GM18873 (cell line): ENCODE measurements around the gene IL6ST.
"Not testable (repeated sequence)": the region's sequence is repeated elsewhere in the genome, so short reads cannot be mapped to it uniquely, and the experiment has no call there.

Source experiments
- ATAC-seq: cut with Tn5 transposase; IDR thresholded peaks from one replicate; pipeline ENCODE4 v1.9.1; 2021; ENCODE audit warnings: mild to moderate bottlenecking, moderate library complexity, moderate number of reproducible peaks; ENCODE audit not compliant: unreplicated experiment, low FRiP score

The IL6ST gene

GRCh38 chr5:56006094-56006493, 11.3 kb upstream of the IL6ST start:
- no peak for ATAC-seq

- no peak for ATAC-seq
These were observed 10.1 kb upstream of the IL6ST start for GRCh38 chr5:56004874-56005273.

- ATAC-seq, result no peak
These were observed 8.9 kb upstream of the IL6ST start for GRCh38 chr5:56003679-56004078.

- ATAC-seq, result no peak
These were observed 8.4 kb upstream of the IL6ST start for GRCh38 chr5:56003179-56003578.

- ATAC-seq, result no peak
These were observed 7.5 kb upstream of the IL6ST start for GRCh38 chr5:56002303-56002702.

- not testable (repeated sequence) for ATAC-seq
These were observed 5.5 kb upstream of the IL6ST start for GRCh38 chr5:56000221-56000620.

GRCh38 chr5:55998966-55999365, 4.2 kb upstream of the IL6ST start:
- ATAC-seq, result no peak

GRCh38 chr5:55997742-55998351, 3.1 kb upstream of the IL6ST start:
- ATAC-seq, result no peak

- peak; percentile 90 for ATAC-seq
These were observed 493 bp upstream of the IL6ST start for GRCh38 chr5:55994998-55995914.

GRCh38 chr5:55993731-55994494, 850 bp downstream of the IL6ST start:
- ATAC-seq, result no peak

GRCh38 chr5:55993013-55993412, 1.8 kb downstream of the IL6ST start:
- no peak for ATAC-seq

GRCh38 chr5:55991768-55992486, 2.8 kb downstream of the IL6ST start:
- ATAC-seq, result no peak

- ATAC-seq, result not testable (repeated sequence)
These were observed 3.9 kb downstream of the IL6ST start for GRCh38 chr5:55990895-55991294.

GRCh38 chr5:55989860-55990259, 4.9 kb downstream of the IL6ST start:
- no peak for ATAC-seq

- ATAC-seq, result no peak
These were observed 5.7 kb downstream of the IL6ST start for GRCh38 chr5:55988979-55989638.

GRCh38 chr5:55988428-55988827, 6.3 kb downstream of the IL6ST start:
- ATAC-seq, result not testable (repeated sequence)

GRCh38 chr5:55986931-55987330, 7.8 kb downstream of the IL6ST start:
- ATAC-seq, result no peak

GRCh38 chr5:55985181-55985580, 9.6 kb downstream of the IL6ST start:
- ATAC-seq, result no peak

- ATAC-seq, result no peak
These were observed 10.8 kb downstream of the IL6ST start for GRCh38 chr5:55983986-55984385.

- ATAC-seq, result no peak
These were observed 11.8 kb downstream of the IL6ST start for GRCh38 chr5:55982957-55983381.
